ENCODE results near the gene SPEG.

SPEG gene

GRCh38 chr2:219536967-219537366 is 102.3 kb downstream of the SPEG start:
- DNase-seq: no peak

GRCh38 chr2:219537657-219538488 is 103.2 kb downstream of the SPEG start:
- DNase-seq: no peak

- no peak for DNase-seq
Measured at GRCh38 chr2:219538504-219538951, 103.9 kb downstream of the SPEG start.

- DNase-seq: no peak
Measured at GRCh38 chr2:219538956-219539788, 104.5 kb downstream of the SPEG start.

GRCh38 chr2:219539926-219540678 is 105.5 kb downstream of the SPEG start:
- DNase-seq: no peak

GRCh38 chr2:219540784-219541504 is 106.3 kb downstream of the SPEG start:
- DNase-seq: no peak

GRCh38 chr2:219541611-219542180 is 107.1 kb downstream of the SPEG start:
- peak; percentile 70 for DNase-seq

GRCh38 chr2:219542931-219543595 is 108.4 kb downstream of the SPEG start:
- no peak for DNase-seq

- peak; percentile 96 for DNase-seq
Measured at GRCh38 chr2:219543596-219544358, 109.1 kb downstream of the SPEG start, which contains the start of the genes CHPF and TMEM198. Gene CHPF, minus strand, starts transcription at chr2:219543809. Its CDS starts 271 bp downstream, at chr2:219543538. Gene TMEM198, plus strand, starts transcription at chr2:219544028. Its CDS starts 700 bp downstream, at chr2:219544728.

GRCh38 chr2:219544567-219544966 is 109.9 kb downstream of the SPEG start:
- DNase-seq: no peak

GRCh38 chr2:219545295-219545942 is 110.8 kb downstream of the SPEG start:
- DNase-seq: no peak

GRCh38 chr2:219545943-219546352 is 111.3 kb downstream of the SPEG start:
- no peak for DNase-seq

GRCh38 chr2:219547621-219548020 is 113.0 kb downstream of the SPEG start:
- DNase-seq: no peak

Measured in T1000 (cell line).